GM12865 (cell line): ENCODE data around the gene NEU4.
"Not testable (repeated sequence)": the region's sequence is repeated elsewhere in the genome, so short reads cannot be mapped to it uniquely, and the experiment has no call there.

Experiments used
- DNase-seq: peaks from one replicate; pipeline ENCODE4 v3.0.0; 2010; ENCODE audit warnings: low read depth
- H3K4me3 ChIP-seq: 2 replicates; pipeline ENCODE4 v1.5.1; 2011; ENCODE audit warnings: mild to moderate bottlenecking, low read depth, low read length, control low read depth
- TF ChIP-seq, protein P1 (sequence below): IDR thresholded peaks from 2 replicates; pipeline ENCODE4 v1.5.1; 2011; ENCODE audit warnings: low read length, control low read depth, low read depth, inconsistent platforms; ENCODE audit not compliant: insufficient read depth; ENCODE audit errors: missing control alignments

NEU4 gene

DNA sequence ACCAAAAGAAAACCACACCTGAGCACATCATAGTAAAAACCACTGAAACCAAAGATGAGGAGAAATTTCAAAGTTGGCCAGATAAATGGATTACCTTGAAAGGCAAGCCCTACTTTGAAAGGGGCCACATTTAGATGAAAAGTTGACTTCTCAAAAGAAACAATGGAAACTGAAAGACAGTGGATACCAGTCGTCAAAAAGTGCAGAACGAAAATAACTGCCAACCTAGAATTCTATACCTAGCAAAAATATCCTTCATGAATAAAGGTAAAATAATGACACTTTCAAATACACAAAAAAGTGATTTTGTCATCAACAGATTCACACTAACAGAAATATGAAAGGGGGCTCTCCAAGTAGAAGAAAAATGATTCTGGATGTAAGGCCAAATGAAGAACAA, 18.4 kb downstream of the NEU4 start:
- TF ChIP-seq, protein P1, sequence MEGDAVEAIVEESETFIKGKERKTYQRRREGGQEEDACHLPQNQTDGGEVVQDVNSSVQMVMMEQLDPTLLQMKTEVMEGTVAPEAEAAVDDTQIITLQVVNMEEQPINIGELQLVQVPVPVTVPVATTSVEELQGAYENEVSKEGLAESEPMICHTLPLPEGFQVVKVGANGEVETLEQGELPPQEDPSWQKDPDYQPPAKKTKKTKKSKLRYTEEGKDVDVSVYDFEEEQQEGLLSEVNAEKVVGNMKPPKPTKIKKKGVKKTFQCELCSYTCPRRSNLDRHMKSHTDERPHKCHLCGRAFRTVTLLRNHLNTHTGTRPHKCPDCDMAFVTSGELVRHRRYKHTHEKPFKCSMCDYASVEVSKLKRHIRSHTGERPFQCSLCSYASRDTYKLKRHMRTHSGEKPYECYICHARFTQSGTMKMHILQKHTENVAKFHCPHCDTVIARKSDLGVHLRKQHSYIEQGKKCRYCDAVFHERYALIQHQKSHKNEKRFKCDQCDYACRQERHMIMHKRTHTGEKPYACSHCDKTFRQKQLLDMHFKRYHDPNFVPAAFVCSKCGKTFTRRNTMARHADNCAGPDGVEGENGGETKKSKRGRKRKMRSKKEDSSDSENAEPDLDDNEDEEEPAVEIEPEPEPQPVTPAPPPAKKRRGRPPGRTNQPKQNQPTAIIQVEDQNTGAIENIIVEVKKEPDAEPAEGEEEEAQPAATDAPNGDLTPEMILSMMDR = no peak
- no peak for DNase-seq
- no peak overlapping the region for H3K4me3 ChIP-seq

- H3K4me3 ChIP-seq = no peak overlapping the region
- TF ChIP-seq, protein P1 = no peak
- no peak for DNase-seq
Measured at GRCh38 chr2:241833101-241833663, 24.2 kb downstream of the NEU4 start.

DNA sequence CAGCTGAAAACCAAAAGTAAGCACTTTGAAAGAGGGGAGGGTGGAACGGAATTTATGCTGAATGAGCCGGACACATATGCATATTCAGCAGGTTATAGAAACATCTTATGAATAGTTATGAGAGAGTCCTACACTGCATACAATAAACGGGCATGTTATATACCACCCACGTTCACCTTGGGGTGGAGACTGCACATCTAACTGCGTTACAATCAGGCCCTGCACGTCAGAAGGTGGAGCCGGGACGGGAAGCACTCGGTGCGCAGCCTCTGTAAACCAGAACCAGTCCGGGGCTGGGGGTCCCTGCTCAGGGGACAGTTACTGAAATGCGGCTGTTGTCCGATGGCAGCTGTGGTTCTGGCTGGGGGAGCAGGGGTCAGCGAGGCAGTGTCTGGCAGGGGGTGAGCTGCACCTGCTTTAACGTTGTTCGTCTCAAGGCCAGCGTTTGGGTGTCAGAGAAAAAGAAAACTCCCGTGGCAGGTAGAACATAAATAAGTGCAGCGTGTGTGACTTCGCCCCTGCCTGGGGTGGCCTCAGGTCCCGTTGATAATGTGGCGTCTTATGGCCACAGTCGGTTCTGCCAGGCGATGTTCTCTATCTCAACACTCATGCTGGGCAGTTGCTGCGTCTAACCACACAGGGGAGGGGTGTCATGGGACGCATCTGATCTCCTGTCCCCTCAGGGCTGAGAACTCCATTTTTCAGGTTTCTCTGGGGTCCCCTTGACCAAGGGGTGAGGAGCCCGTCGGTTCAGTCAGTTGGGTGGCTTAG, 24.9 kb downstream of the NEU4 start:
- DNase-seq, H3K4me3 ChIP-seq: not testable (repeated sequence)

DNA sequence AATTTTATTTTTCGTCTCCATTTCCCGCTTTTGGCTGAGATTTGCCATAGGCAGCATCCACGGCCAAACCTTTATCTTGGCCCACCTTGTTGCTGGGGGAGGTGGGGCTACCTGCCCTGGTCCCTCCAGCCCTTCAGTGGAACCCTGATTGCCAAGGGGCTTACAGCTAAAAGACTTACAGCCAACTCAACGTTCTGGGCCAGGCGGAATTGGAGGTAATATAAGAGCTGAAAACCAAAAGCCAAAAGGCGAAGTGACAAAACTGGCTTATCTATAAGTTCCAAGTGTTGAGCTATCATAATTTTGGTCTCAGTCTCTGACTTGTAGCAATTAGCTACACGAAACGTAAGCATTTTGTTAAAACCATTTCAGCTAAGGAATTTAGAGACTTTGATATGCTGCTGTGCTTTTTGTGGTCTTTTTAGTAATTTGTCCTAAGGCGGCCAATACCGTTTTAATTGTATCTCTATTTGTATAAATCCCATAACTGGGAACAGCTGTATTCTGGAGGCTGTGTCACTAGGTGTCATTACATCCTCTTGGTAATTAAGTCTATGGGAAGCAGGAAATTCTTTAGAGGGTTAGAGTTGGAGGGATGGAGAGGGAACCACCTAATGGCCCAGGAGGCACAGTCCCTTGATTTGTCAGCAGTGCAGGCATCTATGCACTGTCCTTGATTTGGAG, 25.7 kb downstream of the NEU4 start:
- TF ChIP-seq, protein P1 = no peak
- DNase-seq = no peak
- no peak overlapping the region for H3K4me3 ChIP-seq

- DNase-seq = no peak
- TF ChIP-seq, protein P1 = no peak
- H3K4me3 ChIP-seq = no peak overlapping the region
Measured at GRCh38 chr2:241835611-241836010, 26.6 kb downstream of the NEU4 start.

DNA sequence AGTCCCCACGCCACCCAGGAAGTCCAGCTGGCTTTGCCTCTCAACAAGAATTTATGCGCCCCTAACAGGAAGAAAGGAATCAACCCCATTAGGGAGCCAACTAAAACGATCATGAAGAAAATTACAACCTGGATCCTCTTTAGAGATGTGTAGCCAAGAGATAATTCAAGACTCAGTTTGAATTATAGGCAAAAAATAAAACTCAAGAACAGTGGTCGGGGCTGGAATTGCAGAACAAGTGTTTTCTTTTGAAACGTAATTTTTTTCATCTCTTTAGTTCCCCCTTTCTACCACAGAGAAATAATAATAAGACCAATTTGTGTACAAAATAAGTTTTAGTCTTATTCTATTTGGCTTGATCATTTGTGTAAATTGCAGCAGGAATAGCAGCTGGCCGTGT, 27.3 kb downstream of the NEU4 start:
- TF ChIP-seq, protein P1 = no peak
- no peak overlapping the region for H3K4me3 ChIP-seq
- no peak for DNase-seq

DNA sequence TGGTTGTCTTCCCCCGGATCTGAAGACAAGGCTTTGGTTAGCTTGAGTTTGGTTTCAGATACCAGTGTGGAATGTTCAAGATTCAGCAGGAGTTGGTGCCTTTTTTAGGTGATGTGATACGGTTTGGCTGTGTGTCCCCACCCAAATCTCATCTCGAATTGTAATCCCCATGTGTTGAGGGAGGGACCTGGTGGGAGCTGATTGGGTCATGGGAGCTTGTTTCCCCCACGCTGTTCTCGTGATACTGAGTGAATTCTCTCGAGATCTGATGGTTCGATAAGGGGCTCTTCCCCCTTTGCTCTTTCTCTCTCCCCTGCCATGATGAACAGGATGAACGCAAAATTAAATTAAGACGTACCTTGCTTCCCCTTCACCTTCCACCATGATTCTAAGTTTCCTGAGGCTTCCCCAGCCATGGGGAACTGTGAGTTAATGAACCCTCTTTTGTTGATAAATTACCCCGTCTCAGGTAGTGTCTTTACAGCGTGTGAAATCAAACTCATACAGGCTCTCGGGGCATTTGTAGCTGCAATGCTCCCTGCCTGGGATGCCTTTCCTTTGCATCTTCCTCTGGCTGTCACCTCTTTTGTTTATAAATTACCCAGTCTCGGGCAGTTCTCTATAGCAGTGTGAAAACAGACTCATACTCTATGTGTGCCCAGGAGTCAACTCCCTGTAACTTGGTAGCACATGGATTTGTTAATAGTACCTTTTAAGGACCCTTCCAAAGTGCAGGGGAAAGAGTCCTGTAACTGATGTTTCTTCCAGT, 28.4 kb downstream of the NEU4 start:
- no peak overlapping the region for H3K4me3 ChIP-seq
- TF ChIP-seq, protein P1 = no peak
- no peak for DNase-seq
